Measurements from ENCODE around the gene ARPP21. TPM values are rescaled to one million over a fixed set of nuclear protein-coding genes. Genes with fewer than 3 reads are reported as not detected.

Gene ARPP21
- total and polyA plus RNA-seq, 2 donors (not counting 3 experiments of a cell fraction or from before 2014, with no cell fraction given) = not detected

GRCh38 chr3:35739964-35740527 is 100.7 kb downstream of the ARPP21 start:
- dilution Hi-C loops (cut with MboI; ENCODE audit: extremely low pct_ligation_motif_present, low sequenced_read_pairs) = no loop called here
- DNase-seq (ENCODE audit: low read depth, low spot score) = no peak
- Histone ChIP-seq H3K27ac (ENCODE audit: insufficient read depth, low read depth, low read length) (no peak overlapping the region), H3K79me2 (ENCODE audit: control insufficient read depth, insufficient read depth, low read length) (no peaks in the 10 kb centered on the region), H3K4me1 (ENCODE audit: control insufficient read depth, extremely low read depth, insufficient read depth, low read length) (no peaks in the 10 kb centered on the region), H3K4me3 (replicated peaks in 1 of 3; ENCODE audit: insufficient read depth in 1 of 3, low read depth in 1 of 3, low read length in 3 of 3) (no peak overlapping the region), H2AFZ (ENCODE audit: low read depth, low read length) (no peak overlapping the region), H3K9me1 (replicated peaks; ENCODE audit: control insufficient read depth, extremely low read depth, insufficient read depth, low read length) (no peaks in the 10 kb centered on the region), H4K20me1 (replicated peaks; ENCODE audit: control insufficient read depth, extremely low read depth, insufficient read depth, low read length) (no peaks in the 10 kb centered on the region), H3K27me3 (ENCODE audit: control insufficient read depth in 2 of 2, insufficient read depth in 2 of 2, low read length in 2 of 2) (no peaks in the 10 kb centered on the region), H3K9ac (replicated peaks; ENCODE audit: extremely low read depth, insufficient read depth, low read length) (no peak overlapping the region), H3K36me3 (ENCODE audit: control insufficient read depth in 2 of 2, extremely low read depth in 1 of 2, insufficient read depth in 2 of 2, low read length in 2 of 2) (no peaks in the 10 kb centered on the region), H3K9me3 (replicated peaks; ENCODE audit: control insufficient read depth, insufficient read depth, low read length) (no peaks in the 10 kb centered on the region), H3K4me2 (ENCODE audit: insufficient read depth, low read length) (no peak overlapping the region)
- no TSS peak for BruUV-seq (replicated peaks)
- no peak for FAIRE-seq
- intact Hi-C loops (cut with micrococcal nuclease) = no loop called here
- TF ChIP-seq EZH2 (IDR thresholded peaks at IDR 0.05; ENCODE audit: borderline replicate concordance, low read depth, low read length, severe bottlenecking) (no peak), MYC (IDR thresholded peaks at IDR 0.05; ENCODE audit: low read depth, low read length) (no peak), POLR2A (IDR thresholded peaks at IDR 0.05; ENCODE audit: low read depth, low read length) (no peak)
- TF ChIP-seq, protein P1, sequence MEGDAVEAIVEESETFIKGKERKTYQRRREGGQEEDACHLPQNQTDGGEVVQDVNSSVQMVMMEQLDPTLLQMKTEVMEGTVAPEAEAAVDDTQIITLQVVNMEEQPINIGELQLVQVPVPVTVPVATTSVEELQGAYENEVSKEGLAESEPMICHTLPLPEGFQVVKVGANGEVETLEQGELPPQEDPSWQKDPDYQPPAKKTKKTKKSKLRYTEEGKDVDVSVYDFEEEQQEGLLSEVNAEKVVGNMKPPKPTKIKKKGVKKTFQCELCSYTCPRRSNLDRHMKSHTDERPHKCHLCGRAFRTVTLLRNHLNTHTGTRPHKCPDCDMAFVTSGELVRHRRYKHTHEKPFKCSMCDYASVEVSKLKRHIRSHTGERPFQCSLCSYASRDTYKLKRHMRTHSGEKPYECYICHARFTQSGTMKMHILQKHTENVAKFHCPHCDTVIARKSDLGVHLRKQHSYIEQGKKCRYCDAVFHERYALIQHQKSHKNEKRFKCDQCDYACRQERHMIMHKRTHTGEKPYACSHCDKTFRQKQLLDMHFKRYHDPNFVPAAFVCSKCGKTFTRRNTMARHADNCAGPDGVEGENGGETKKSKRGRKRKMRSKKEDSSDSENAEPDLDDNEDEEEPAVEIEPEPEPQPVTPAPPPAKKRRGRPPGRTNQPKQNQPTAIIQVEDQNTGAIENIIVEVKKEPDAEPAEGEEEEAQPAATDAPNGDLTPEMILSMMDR (IDR thresholded peaks at IDR 0.05; ENCODE audit: extremely low read depth in 1 of 2, insufficient read depth in 1 of 2, low read depth in 1 of 2, low read length in 2 of 2) = no peak
- POLR2A ChIA-PET = no interaction called here
- CTCF ChIA-PET = interaction anchor here (1.2 to 1.3 kb wide), 3 partner anchors 9 to 16 kb away, joined by 3 read pairs; no protein-coding TSS in a partner anchor

- intact Hi-C loops (cut with micrococcal nuclease) = no loop called here
- Histone ChIP-seq H3K79me2 (ENCODE audit: control insufficient read depth, insufficient read depth, low read length) (no peaks in the 10 kb centered on the region), H2AFZ (ENCODE audit: low read depth, low read length) (no peak overlapping the region), H3K4me1 (ENCODE audit: control insufficient read depth, extremely low read depth, insufficient read depth, low read length) (no peaks in the 10 kb centered on the region), H3K27me3 (ENCODE audit: control insufficient read depth in 2 of 2, insufficient read depth in 2 of 2, low read length in 2 of 2) (no peaks in the 10 kb centered on the region), H3K9me1 (replicated peaks; ENCODE audit: control insufficient read depth, extremely low read depth, insufficient read depth, low read length) (no peaks in the 10 kb centered on the region), H3K27ac (ENCODE audit: insufficient read depth, low read depth, low read length) (no peak overlapping the region), H3K4me3 (replicated peaks in 1 of 3; ENCODE audit: insufficient read depth in 1 of 3, low read depth in 1 of 3, low read length in 3 of 3) (no peak overlapping the region), H3K9me3 (replicated peaks; ENCODE audit: control insufficient read depth, insufficient read depth, low read length) (no peaks in the 10 kb centered on the region), H3K9ac (replicated peaks; ENCODE audit: extremely low read depth, insufficient read depth, low read length) (no peak overlapping the region), H4K20me1 (replicated peaks; ENCODE audit: control insufficient read depth, extremely low read depth, insufficient read depth, low read length) (no peaks in the 10 kb centered on the region), H3K4me2 (ENCODE audit: insufficient read depth, low read length) (no peak overlapping the region), H3K36me3 (ENCODE audit: control insufficient read depth in 2 of 2, extremely low read depth in 1 of 2, insufficient read depth in 2 of 2, low read length in 2 of 2) (no peaks in the 10 kb centered on the region)
- DNase-seq (ENCODE audit: low read depth, low spot score) (no peak), FAIRE-seq (no peak)
- no TSS peak for BruUV-seq (replicated peaks)
- ChIA-PET CTCF (no interaction called here), POLR2A (no interaction called here)
- dilution Hi-C loops (cut with MboI; ENCODE audit: extremely low pct_ligation_motif_present, low sequenced_read_pairs) = no loop called here
- TF ChIP-seq MYC (IDR thresholded peaks at IDR 0.05; ENCODE audit: low read depth, low read length) (no peak), POLR2A (IDR thresholded peaks at IDR 0.05; ENCODE audit: low read depth, low read length) (no peak), FOS (IDR thresholded peaks at IDR 0.05; ENCODE audit: borderline replicate concordance, insufficient read depth, low read length) (no peak)
- TF ChIP-seq, protein P1 (IDR thresholded peaks at IDR 0.05; ENCODE audit: extremely low read depth in 1 of 2, insufficient read depth in 1 of 2, low read depth in 1 of 2, low read length in 2 of 2) = no peak
Observed at GRCh38 chr3:35743218-35743617, 103.9 kb downstream of the ARPP21 start.

Measured in endothelial cell of umbilical vein (primary cell).